GM19397 (cell line): Measurements from ENCODE around the gene RIPK3.
A peak's percentile ranks its signal among the peaks of the same experiment; 100 is the strongest.

ENCODE experiments used
- ATAC-seq: cut with Tn5 transposase; IDR thresholded peaks from one replicate; pipeline ENCODE4 v1.9.1; 2021; ENCODE audit warnings: mild to moderate bottlenecking, moderate library complexity; ENCODE audit not compliant: unreplicated experiment

The RIPK3 gene

GRCh38 chr14:24324024-24324423, 15.8 kb downstream of the RIPK3 start:
- no peak for ATAC-seq

- ATAC-seq, result no peak
Measured at GRCh38 chr14:24323341-24323740, 16.4 kb downstream of the RIPK3 start.

- no peak for ATAC-seq
Measured at GRCh38 chr14:24322672-24323071, 17.1 kb downstream of the RIPK3 start.

GRCh38 chr14:24321212-24321975, 18.4 kb downstream of the RIPK3 start:
- ATAC-seq, result no peak

- no peak for ATAC-seq
Measured at GRCh38 chr14:24317141-24317928, 22.5 kb downstream of the RIPK3 start.

GRCh38 chr14:24316597-24316950, 23.2 kb downstream of the RIPK3 start:
- ATAC-seq, result no peak

GRCh38 chr14:24315807-24316596, 23.8 kb downstream of the RIPK3 start:
- ATAC-seq, result no peak

GRCh38 chr14:24315243-24315806, 24.5 kb downstream of the RIPK3 start:
- no peak for ATAC-seq

- no peak for ATAC-seq
Measured at GRCh38 chr14:24314377-24315193, 25.2 kb downstream of the RIPK3 start.

GRCh38 chr14:24313913-24314312, 25.9 kb downstream of the RIPK3 start:
- no peak for ATAC-seq

GRCh38 chr14:24312736-24313507, 26.9 kb downstream of the RIPK3 start:
- ATAC-seq, result no peak

GRCh38 chr14:24311837-24312615, 27.8 kb downstream of the RIPK3 start:
- ATAC-seq, result no peak

- ATAC-seq, result peak; percentile 62
Measured at GRCh38 chr14:24310646-24311604, 28.9 kb downstream of the RIPK3 start, which contains the start of gene LTB4R. TSS of gene LTB4R (plus strand) at chr14:24311502. CDS start at chr14:24315652, 4,150 bp downstream.

GRCh38 chr14:24310265-24310645, 29.5 kb downstream of the RIPK3 start:
- no peak for ATAC-seq

GRCh38 chr14:24309538-24310264, 30.1 kb downstream of the RIPK3 start, which contains the start of gene LTB4R2:
TSS of gene LTB4R2 (plus strand) at chr14:24310140. CDS start at chr14:24310665, 525 bp downstream.
- no peak for ATAC-seq

GRCh38 chr14:24308342-24309124, 31.3 kb downstream of the RIPK3 start:
- ATAC-seq, result no peak
